Right kidney (tissue), 1 donor: ENCODE results near the gene MAP3K12.

Source experiments
- DNase-seq: peaks from one replicate; pipeline ENCODE4 v3.0.0-alpha.2; 2016

The MAP3K12 gene

DNA sequence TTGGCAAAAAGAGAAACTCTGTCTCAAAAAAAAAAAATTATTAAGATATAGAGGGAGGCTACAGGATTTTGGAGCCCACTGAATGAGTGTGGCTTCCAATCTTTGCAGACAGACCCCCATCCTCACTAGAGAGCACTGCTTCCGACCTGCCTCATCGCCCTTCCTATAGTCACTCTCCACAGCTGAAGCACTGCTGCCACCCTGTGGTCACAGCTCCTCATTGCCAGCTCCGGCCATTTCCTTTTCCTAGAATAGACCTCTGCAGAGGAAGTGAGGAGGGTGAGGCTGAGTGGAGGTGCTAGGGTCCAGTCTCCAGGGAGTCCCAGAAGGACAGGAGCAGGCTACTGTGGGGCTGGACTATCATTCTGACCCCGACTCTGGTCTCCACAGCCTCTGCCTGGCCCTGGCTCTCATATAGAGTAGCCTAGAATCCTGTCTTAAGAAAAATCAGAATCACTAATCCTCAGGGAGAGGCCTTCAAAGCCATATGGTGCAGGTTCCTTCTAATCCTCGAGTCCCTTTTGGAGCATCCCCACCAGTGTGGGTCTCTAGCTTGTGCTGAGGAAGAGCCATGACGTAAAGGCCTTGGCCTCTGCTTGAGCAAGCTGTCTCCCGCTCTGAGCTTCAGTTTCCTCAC lies 9.4 kb upstream of the MAP3K12 start:
- DNase-seq = peak; percentile 80

DNA sequence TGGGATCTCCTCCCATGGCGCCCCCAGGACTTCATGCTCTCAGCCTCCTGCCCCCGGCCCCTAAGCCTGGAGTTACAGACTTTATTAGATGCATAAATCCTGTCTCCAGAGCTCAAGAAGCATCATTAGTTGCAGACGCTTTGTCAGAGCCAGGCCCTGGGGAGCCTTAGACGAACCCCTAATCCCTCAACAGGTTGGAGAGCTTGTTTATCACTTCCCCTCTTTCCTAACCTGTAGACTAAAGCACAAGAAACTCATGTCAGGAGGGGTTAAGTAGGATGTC lies 8.3 kb upstream of the MAP3K12 start:
- DNase-seq = no peak

DNA sequence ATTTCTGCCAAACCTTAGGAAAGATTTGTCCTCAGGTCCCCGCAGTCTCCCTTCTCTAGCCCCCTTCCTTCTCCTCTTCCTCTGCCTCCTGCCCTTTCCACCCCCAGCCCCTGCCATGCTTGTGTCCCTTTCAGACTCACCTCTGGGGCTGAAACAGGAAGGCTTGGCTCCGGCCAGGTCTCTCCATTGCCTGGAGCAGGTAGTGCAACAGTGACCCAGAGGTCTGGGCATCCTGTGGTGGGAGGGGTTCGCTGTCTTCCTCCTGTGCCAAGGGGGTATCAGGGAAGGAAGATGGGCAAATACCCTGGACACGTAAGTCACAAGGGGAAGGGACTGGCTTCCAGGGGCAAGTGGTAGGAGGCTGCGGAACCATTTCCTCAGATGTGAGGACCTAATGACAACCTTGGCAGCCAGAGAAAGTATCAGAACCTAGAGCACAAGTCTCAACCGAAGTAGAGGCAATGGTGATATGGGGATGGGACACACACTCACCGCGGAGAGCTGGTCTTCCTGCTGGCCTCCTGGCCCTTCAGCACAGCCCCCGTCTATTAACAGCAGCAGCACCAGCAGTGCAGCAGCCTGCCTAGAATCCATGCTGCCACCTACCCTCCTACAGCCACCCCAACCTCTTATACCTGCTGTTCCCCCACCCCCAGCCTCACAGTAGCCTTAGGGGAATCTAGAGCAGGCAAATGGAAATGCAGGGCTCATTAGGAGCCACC lies 7.8 kb upstream of the MAP3K12 start, which contains the start of gene NPFF:
NPFF (minus strand) TSS at position 604 of the 722 bp plus-strand sequence; CDS start at position 594, 10 bp downstream.
- DNase-seq = no peak

DNA sequence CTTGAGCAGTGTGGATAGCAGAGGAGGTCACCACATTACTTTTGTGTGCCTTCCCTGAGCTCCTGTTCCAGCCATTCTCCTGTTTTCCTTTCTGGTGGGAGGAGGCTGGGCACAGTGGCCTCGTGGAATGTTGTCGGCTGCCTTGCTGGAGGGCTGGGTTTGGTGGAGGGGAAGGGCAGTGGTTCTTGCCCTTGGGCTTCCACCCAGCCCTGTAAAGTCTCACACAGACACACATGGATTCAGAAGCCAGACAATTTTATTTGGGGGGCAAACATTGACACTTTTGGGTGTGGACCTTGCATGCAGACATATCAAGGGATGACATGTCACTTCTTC lies 7.2 kb upstream of the MAP3K12 start:
- DNase-seq = no peak

DNA sequence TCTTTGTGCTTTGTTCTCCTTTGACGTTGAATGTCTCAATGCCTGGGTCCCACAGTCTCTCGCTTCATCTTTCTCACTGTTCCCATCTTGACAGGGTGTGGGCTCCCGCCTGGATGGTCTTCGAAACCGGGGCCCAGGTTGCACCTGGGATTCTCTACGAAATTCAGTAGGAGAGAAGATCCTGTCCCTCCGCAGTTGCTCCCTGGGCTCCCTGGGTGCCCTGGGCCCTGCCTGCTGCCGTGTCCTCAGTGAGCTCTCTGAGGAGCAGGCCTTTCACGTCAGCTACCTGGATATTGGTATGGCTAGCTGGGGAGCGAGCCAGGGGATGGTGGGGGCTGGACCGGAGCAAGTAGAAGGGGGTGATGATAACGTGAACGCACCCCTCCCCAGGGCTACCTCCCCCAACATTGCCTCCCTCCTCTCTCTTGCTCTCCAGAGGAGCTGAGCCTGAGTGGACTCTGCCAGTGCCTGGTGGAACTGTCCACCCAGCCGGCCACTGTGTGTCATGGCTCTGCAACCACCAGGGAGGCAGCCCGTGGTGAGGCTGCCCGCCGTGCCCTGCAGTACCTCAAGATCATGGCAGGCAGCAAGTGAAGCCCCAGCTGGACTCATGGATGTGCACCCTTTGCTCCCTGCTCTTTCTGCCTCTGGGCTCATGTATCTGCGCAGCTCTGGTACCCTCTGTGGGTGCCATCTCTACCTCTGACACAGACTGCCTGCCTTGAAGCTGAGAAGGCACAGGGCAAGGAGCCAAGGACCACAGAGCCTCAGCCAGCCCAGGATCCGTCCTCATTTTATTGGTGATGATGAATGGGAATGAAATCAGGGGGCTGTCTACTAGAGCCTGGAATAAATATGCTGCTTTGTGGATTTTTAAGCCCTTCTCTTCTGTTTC lies 6.5 kb upstream of the MAP3K12 start:
- no peak for DNase-seq

DNA sequence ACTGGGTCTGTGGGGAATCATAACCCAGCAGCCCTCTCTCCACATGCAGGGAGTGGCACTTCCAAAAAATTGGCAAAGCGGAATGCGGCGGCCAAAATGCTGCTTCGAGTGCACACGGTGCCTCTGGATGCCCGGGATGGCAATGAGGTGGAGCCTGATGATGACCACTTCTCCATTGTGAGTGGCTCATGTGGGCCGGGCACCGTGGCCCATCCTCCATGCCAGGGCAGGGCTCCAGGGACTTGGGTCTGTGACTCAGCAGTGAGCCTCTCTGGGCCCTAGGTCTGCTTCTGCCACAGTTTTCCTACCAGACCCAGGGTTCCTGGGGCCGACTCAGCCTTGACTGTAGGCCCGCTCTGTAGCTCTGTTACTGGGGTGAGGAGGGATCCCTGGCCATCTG lies 5.8 kb upstream of the MAP3K12 start:
- DNase-seq = no peak

DNA sequence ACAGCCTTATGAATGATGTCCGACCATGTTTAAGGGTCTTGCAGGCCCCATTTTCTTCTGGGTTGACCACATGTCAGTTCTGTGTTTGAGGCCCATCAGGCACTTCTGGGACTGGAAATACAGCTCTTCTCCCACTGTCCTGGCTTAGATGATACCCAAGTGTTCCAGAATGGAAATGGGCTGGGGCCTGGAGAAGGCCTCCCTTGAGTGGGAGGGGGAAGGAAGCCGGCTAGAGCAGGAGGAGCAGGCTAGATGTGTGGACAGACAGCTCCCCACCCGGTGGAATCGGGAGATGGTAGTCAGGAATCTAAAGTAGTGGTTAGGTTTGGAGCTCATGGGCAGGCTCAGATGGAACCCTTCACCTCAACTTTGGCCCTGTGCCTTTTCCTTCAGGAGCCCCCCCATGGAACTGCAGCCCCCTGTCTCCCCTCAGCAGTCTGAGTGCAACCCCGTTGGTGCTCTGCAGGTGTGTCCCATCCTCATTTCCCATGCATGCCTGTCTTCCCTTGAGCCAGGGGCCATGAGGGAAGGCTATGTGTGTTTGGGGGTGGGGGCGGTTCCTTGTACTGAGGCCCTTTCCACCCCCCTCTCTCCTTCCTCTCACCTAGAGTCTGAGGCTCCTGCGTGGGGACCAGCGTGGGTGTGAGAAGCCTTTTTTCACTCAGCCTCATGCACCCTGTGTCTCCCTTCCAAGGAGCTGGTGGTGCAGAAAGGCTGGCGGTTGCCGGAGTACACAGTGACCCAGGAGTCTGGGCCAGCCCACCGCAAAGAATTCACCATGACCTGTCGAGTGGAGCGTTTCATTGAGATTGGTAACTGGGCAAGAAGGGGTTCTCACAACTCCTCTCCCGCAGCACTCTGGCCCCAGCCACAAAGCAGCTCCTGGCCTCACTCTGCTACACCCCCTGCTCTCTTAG lies 5.0 kb upstream of the MAP3K12 start:
- DNase-seq = no peak

DNA sequence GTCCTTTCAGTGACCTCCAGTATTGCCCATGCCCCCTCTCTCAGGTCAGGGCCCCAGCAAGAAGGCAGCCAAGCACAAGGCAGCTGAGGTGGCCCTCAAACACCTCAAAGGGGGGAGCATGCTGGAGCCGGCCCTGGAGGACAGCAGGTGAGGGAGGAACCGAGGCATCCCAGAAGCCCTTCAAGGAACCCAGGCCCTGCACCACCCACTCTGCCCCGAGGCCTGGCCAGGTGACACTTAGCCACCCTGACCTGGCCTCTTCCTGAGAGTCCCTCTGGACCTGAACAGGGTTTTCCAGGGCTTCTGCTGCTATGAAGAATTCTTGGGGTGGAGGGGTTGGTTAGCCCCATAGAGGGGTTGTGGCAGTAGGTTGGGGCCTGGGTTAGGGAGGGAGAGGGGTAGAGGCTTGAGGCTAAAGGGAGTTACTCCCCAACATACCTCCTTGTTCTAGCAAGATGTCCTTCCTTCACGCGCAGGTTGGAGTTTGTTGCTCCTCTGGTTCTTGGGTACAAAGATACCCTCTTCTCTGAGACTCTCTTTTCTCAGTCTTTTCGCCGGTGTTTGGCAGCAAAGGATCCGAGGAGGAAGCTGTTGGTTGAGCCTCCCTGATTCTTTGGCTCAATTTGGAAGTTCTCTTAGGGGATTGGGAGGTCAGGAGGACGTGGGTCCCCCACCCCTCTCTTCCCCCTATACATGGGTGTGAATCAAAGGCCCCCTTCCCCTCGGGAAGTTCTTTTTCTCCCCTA lies 3.9 kb upstream of the MAP3K12 start:
- DNase-seq = no peak

DNA sequence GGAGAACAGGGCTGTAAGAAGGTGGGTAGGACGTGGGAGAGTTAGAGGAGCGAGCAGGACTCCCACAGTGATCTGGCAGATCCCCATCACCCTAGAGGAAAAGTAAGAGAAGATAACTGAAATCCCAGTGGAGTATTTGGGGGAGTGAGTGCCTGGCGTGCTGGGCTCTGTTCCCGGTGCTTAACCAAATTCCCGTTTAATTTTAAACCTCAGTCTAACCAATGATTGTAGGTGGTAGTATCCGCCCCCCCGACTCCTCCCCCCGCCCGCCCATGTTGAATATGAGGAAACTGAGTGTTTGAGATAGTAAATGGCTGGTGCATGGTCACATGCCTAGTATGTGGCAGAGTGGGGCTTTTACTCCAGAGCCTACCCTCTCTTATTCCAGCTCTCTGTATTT lies 3.1 kb upstream of the MAP3K12 start:
- no peak for DNase-seq

DNA sequence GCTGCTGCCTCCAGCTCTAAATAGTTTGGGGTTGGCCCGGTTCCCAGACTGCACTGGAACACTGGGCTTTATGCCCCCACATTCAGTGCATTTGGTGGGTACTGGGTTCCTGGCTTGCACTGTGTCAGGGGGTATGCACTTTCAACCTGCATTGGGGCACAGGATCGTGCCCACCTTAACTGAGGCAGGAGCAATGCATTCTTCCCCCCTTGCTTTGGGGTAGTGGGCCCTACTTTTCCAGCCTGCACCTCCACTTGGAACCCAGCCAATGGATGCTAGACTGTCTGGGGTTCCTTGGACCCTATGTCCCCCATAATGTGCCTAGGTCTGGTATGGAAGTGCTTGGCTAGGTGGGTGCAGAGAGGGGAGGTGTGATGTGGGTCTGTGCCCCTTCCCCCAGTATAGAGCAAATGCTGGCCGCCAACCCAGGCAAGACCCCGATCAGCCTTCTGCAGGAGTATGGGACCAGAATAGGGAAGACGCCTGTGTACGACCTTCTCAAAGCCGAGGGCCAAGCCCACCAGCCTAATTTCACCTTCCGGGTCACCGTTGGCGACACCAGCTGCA lies 2.4 kb upstream of the MAP3K12 start:
- DNase-seq = no peak

DNA sequence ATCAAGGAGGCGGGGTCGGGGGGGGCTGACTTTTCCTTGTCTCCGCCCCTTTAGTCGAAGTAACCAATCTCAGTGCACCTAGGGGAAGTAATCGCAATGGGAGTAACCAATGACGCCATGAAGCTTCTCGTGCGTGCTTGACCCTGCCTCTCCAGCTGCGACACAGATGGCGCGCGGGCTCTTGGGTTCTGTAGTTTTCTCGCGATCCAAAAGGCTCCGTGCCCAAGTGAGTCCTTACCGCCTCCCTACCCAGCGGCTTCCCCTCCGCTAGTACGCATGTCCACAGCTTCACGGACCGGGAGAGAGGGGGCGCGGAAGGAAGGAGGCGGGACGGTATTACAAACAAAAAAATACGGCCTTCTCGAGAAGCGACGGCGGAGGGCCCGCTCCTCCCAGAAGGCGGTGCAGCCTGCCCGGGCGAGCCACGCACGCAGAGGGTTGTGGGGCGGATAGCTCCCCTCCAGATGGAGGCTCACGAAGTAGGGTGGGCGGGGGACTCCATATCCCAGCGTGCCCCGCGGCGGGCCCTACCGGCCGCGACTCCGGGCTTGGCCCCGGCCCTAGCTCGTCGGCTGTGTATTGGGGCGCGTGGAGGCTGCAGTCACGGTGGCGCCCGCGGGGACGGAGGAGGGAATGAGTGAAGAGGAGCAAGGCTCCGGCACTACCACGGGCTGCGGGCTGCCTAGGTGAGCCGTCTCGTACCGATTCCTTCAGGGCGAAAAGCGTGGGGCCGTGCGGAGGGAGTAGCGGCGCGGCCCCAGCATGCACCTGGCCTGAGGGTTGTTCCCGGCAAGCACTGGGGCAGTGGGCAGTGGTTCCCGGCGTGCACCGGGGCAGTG lies 1.7 kb upstream of the MAP3K12 start, which contains the start of gene TARBP2:
TARBP2 (plus strand) TSS at position 508 of the 839 bp plus-strand sequence; CDS start at position 634, 126 bp downstream.
- DNase-seq = peak; percentile 99

DNA sequence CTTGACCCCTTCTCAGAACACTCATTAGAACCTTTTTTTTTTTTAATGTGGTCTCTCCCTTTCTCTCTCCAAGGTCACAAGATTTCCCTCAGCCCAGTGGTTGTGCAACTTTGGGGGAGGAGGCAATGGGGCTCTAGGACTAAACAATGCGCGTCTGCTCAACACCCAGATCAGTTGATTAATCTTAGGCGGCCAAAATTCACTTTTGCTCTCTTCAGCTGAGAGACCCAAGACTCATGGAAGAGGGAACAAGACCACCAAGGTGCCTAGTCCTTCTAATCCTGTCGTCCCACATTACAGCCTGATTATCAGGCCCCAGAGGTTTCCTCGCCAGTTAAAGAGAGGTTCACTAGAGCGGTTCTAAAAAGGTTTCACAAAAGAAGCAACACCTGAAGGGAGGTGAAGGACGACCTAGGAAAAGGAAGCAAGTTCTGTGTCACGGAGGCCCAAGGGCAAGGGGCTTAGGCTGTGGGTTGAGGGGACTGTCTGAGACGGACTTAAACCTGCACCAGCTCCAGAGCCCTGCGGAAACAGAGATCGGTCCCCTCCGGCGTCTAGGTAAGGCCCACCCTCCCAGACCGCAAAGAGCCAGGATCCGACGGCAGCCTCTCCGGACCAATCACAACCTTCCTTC lies 1.0 kb upstream of the MAP3K12 start:
- DNase-seq = no peak

DNA sequence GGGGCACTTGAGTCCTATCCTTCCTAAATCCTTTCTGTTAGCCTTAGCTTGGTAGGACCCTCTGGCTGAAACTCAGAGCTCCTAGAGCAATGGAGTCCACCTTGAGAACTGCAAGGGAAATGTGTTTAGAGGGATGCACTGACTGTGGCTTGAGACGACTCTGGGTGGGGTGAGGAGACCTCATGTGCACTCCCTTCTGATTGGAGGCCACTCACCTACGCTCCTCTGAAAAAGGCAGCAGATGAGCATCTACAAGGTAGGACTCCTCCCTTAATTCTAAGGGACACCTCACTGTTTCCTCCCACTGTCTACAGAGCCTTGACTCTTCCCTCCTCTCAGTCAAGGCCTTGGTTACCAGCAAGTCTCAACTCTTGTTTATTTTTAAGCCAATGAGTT lies 1.0 kb downstream of the MAP3K12 start:
- no peak for DNase-seq

DNA sequence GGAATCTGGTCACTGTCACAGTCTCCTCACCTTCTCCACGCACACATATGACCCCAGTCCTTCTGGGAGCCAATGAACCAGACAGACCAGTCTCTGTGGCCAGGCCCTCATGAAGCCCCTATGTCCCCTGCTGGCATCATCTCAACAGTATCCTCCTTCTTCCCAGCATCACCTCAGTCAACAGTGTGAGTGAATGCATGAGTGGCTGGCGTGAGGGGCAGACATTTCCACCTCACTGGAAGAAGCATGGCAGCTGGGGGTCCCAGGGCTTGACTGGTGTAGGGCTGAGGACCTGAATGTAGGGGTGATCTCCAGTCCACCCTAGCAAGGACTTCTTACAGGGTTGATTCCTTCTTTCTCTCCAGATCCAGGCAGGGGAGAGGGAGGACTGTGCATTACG lies 1.8 kb downstream of the MAP3K12 start:
- no peak for DNase-seq

DNA sequence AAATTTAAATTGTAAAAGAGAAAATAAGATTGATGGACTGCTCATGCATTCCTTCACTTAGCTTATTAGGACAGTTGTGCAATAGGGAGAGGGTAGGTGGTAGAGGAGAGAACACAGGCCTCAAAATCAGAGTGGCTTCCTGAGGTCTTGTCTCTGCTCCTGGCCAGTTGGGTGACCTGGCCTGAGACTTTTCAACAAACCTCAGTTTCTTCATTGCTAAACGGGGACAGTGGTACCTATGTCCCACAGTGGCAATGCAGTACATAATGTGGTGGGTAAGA lies 2.6 kb downstream of the MAP3K12 start:
- DNase-seq = no peak

DNA sequence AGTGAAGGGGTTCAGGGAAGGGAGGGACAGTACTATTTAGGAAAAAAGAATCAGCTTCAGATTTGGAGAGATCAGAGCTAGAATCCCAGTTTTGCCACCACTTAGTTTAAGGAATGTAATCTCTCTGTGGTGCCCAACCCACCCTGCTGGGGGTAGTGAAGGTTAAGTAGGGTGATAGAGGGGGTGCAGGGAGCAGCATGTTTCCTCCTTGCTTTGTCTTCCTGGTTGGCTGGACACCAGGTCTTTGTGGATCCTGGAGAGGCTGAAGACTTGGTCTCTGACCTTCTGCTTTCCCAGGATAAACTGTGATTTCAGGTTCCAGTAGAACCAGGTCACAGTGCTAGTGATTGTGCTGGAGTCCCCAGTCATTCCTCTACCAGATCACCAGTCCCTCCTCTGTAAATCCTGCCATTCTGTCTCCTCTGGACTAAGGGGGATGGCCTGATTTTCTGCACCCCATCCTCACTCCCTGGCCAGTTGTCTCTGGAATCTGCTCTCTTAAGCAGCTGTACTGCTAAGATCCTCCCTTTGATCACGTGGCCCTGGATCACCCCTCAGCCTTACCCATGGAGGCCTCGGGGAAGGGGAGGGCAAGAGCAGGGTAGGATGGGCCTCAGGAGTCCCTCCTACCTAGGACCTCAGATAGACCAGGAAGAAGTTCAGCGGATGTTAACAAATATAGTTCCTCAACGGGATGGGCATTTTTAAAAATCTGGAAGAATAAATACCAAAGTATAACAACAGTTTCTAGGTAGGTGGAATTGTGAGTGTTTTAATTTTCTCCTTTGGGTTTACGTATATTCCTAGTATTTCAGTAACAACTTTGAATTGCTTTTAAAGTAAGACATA lies 3.1 kb downstream of the MAP3K12 start:
- DNase-seq = no peak

DNA sequence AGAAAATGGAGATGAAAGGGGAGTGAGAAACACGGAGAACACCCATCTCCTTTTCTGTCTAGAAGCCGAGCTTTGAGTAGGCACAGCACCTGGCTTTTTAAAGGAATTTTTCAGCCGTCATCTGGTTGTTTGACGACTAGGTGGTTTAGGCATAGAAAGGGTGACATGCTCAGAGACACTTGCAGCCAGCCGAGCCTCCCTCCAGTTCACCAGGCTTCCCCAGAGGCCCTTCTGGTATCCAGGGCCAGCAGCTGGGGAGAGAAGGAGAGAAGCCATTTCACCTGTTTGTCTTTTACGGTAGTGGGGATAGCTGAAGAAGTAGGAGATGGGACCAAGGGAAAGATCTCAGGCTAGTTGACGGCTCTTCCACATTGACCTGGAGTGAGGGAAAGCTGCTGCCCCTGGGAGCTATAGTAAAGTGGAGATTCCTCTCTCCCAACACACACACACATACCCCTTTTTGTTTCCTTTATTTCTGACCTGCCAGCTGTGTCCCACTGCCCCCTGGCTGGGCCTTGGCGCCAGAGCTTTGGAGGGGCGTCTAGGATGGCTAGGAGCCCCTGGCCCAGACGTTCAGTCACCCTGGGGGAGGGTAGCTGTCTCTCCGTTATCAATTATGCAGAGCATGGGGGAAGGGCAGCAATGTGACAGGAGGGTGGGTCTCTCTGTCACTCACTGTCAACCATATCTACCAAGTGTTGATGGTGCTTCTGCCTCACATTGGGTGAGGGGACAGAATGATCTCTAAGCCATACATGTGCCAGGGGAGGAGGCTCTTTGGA lies 5.5 kb downstream of the MAP3K12 start:
- DNase-seq = no peak
